ENCODE results near the gene RBM15.

The RBM15 gene

GRCh38 chr1:110387048-110387754 is 48.0 kb downstream of the RBM15 start:
- no peaks in the 10 kb centered on the region for H3K79me2 ChIP-seq (ENCODE audit: insufficient read depth, low read length)
- ATAC-seq (ENCODE audit: insufficient read depth, low read depth) (no peak), DNase-seq (no peak)
- no peak overlapping the region for H2AFZ ChIP-seq (ENCODE audit: low read depth, low read length)
- H3K9ac ChIP-seq (ENCODE audit: low read depth, low read length), result no peak overlapping the region
- TF ChIP-seq CTCF (IDR thresholded peaks at IDR 0.05; ENCODE audit: borderline replicate concordance, extremely low read depth, low read length, poor library complexity, severe bottlenecking), result no peak
- no peak for TF ChIP-seq EZH2 (IDR thresholded peaks at IDR 0.05; ENCODE audit: borderline replicate concordance, low read depth, low read length, severe bottlenecking)
- H3K36me3 ChIP-seq (ENCODE audit: insufficient read depth, low read length), result peaks cover 3% of the 10 kb centered on the region
- no peak overlapping the region for H3K4me2 ChIP-seq (ENCODE audit: insufficient read depth, low read length)
- no peaks in the 10 kb centered on the region for H3K9me3 ChIP-seq (ENCODE audit: insufficient read depth, low read length, severe bottlenecking)
- H3K4me3 ChIP-seq (ENCODE audit: low read depth in 1 of 2, low read length in 2 of 2), result no peak overlapping the region
- H3K27ac ChIP-seq (ENCODE audit: low read length), result no peak overlapping the region
- no peaks in the 10 kb centered on the region for H4K20me1 ChIP-seq (ENCODE audit: insufficient read depth, low read length)
- no peaks in the 10 kb centered on the region for H3K27me3 ChIP-seq (ENCODE audit: insufficient read depth, low read length, poor library complexity)
- peaks cover 22% of the 10 kb centered on the region for H3K4me1 ChIP-seq (ENCODE audit: insufficient read depth, low read length)

GRCh38 chr1:110390096-110390495 is 50.9 kb downstream of the RBM15 start:
- Histone ChIP-seq H4K20me1 (ENCODE audit: insufficient read depth, low read length) (no peaks in the 10 kb centered on the region), H3K4me2 (ENCODE audit: insufficient read depth, low read length) (no peak overlapping the region), H3K4me1 (ENCODE audit: insufficient read depth, low read length) (no peaks in the 10 kb centered on the region), H3K9me3 (ENCODE audit: insufficient read depth, low read length, severe bottlenecking) (no peaks in the 10 kb centered on the region), H3K36me3 (ENCODE audit: insufficient read depth, low read length) (peaks cover 3% of the 10 kb centered on the region; the same call in 1 of the 2 replicates), H3K9ac (ENCODE audit: low read depth, low read length) (no peak overlapping the region), H3K27me3 (ENCODE audit: insufficient read depth, low read length, poor library complexity) (no peaks in the 10 kb centered on the region), H3K79me2 (ENCODE audit: insufficient read depth, low read length) (no peaks in the 10 kb centered on the region), H2AFZ (ENCODE audit: low read depth, low read length) (no peak overlapping the region), H3K27ac (ENCODE audit: low read length) (no peak overlapping the region), H3K4me3 (ENCODE audit: low read depth in 1 of 2, low read length in 2 of 2) (no peak overlapping the region)
- ATAC-seq (ENCODE audit: insufficient read depth, low read depth) (no peak), DNase-seq (no peak)
- TF ChIP-seq CTCF (IDR thresholded peaks at IDR 0.05; ENCODE audit: borderline replicate concordance, extremely low read depth, low read length, poor library complexity, severe bottlenecking) (no peak), EZH2 (IDR thresholded peaks at IDR 0.05; ENCODE audit: borderline replicate concordance, low read depth, low read length, severe bottlenecking) (no peak)

GRCh38 chr1:110390692-110391245 is 51.6 kb downstream of the RBM15 start, which contains the start of gene SLC16A4:
Gene SLC16A4 (minus strand): TSS chr1:110391026. CDS start chr1:110389323, 1,703 bp downstream.
- TF ChIP-seq EZH2 (IDR thresholded peaks at IDR 0.05; ENCODE audit: borderline replicate concordance, low read depth, low read length, severe bottlenecking), result no peak
- TF ChIP-seq CTCF (IDR thresholded peaks at IDR 0.05; ENCODE audit: borderline replicate concordance, extremely low read depth, low read length, poor library complexity, severe bottlenecking), result no peak
- Histone ChIP-seq H3K36me3 (ENCODE audit: insufficient read depth, low read length) (peaks cover 3% of the 10 kb centered on the region; the same call in 1 of the 2 replicates), H3K79me2 (ENCODE audit: insufficient read depth, low read length) (no peaks in the 10 kb centered on the region), H3K9ac (ENCODE audit: low read depth, low read length) (no peak within 1 kb of the TSS), H3K9me3 (ENCODE audit: insufficient read depth, low read length, severe bottlenecking) (no peaks in the 10 kb centered on the region), H2AFZ (ENCODE audit: low read depth, low read length) (no peak within 1 kb of the TSS), H3K4me3 (ENCODE audit: low read depth in 1 of 2, low read length in 2 of 2) (no peak within 1 kb of the TSS), H3K4me1 (ENCODE audit: insufficient read depth, low read length) (no peaks in the 10 kb centered on the region), H3K27me3 (ENCODE audit: insufficient read depth, low read length, poor library complexity) (no peaks in the 10 kb centered on the region), H3K27ac (ENCODE audit: low read length) (no peak within 1 kb of the TSS), H3K4me2 (ENCODE audit: insufficient read depth, low read length) (no peak within 1 kb of the TSS), H4K20me1 (ENCODE audit: insufficient read depth, low read length) (no peaks in the 10 kb centered on the region)
- DNase-seq, result no peak
- no peak for ATAC-seq (ENCODE audit: insufficient read depth, low read depth)

Data from DND-41 (cell line).